GM18870 (cell line): ENCODE results near the gene LOX.

Experiments
- ATAC-seq: cut with Tn5 transposase; IDR thresholded peaks from one replicate; pipeline ENCODE4 v1.9.1; 2021; ENCODE audit warnings: moderate library complexity; ENCODE audit not compliant: unreplicated experiment

LOX gene

DNA sequence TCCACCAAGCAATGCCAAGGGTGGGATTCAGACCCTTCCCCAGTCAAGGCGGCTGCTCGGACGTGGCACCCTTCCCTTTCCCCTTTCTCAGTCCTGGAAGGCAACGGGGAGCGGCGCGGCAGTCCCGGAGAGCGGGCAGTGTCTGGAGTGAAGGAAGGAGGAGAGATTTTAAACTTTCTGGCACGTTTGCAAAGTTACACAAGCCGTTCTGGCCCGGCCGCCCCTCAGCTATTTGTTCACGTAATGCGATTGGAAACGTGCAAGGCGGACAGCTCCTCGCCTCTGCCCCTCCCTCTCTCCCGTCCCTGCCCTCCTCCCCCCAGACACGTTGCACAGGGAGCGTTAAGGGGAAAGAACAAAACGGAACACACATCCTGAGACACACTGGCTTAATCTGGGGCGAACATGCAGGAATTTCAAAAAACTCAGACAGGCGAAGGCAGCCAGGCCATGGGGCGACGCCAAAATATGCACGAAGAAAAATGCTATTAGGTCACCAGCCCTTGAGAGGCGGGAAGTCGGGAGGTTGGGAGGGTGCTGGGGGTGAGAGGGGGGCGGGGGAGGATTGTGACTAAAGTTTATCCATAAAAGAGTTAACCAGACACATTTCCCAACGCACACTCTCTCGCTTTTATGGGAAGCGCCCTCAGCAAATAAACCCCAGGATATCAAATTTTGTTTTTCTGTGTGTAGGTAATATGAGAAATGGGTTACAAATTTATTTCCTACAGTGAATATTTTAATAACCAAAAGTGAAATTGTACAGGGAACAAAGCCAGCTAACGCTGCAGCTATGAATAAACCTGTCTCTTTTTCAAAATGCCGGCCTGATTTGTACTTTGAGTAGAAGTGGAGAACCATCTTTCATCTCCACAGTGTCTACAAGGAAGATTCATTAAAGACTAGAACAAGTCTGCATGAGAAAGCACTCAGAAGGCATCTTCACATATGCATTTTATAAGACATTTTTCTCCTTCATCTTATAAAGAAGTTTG is at the start of gene LOX:
LOX (minus strand) TSS at position 144 of the 995 bp plus-strand sequence. CDS start 274 bp downstream, outside the sequence.
- no peak for ATAC-seq

- ATAC-seq = no peak
Observed at GRCh38 chr5:122126756-122127321, 48.8 kb upstream of the LOX start.

- no peak for ATAC-seq
Observed at GRCh38 chr5:122126177-122126755, 48.2 kb upstream of the LOX start.

DNA sequence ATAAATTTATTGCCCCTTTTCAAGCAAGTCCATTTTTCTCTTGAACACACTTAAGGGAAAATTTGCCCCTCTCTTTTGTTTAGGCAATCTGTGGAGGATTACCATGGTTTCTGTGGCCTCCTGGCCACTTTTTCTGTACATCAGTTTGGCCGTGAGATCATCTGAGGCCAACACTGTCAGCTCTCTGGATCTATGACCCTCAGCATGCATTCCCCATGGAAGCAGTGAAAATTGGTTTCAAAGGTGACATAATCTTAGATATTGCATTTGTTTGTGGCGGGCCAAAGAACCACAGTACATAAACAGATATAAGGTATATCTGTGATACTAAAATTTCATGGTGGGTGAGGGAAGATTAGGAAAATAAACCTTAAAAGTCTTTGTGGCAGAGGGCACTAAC is 46.7 kb upstream of the LOX start:
- ATAC-seq = no peak

DNA sequence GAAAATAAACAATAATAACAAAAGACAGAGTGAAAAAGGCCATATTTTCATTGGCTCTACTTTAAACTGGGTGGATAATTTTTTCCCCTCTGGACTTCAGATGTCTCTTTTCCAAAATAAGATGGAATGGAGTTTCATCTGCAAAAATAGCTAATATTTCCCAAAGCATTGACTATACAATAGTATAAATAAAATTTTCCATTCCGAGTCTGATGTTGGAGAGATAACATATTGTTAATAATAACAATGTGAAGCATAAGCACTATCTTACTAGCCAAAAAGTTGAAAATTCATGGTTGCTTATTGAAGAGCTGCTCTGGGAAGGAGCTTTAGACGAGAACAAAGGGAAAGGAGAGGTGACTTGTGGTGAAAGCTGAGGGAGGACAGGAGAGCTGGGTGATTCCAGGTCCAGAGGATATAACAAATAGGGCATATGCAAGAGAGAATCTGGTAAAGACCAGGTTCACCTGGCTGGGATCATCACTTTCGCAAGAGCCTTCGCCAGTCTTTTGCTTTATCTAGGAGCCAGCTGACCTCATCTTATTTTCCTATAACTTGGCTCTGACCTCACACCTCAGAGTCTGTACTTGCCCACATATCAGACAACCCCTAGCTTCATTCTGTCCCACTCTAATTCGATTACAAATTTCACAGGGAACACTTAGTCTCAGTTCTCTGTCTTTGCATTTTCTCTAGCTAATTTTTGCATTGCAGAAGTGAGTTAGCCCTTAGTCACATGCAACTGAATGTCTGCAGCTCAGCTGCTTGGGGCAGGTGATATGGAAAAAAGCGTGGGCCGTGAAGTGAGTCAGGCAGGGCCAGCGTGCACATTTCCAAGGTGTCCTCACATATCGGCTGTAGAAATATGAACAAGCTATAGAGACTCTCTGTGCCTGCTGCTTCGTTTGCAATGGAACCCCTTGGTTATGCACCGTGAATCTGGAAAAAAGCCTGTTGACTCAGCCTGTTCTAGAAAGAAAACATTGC is 43.7 kb upstream of the LOX start:
- no peak for ATAC-seq

DNA sequence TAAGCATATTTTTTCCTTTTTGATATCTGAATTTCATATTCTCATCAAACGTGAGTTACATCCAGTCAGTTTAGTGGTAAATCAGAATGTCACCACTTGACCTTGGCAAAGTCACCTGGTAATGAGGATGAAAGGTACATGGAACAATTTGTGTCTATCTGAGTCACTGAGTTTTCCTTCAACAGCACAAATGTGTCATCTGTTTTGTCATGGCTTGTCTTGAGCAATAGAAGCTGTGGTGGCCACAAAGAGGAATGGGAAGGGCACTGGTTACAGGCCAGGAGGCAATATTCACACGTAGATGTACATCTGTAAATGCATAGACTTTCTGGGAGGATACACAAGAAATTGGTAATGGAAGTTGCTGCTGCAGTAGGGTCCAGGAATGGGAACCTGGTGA is 42.9 kb upstream of the LOX start:
- ATAC-seq = no peak

DNA sequence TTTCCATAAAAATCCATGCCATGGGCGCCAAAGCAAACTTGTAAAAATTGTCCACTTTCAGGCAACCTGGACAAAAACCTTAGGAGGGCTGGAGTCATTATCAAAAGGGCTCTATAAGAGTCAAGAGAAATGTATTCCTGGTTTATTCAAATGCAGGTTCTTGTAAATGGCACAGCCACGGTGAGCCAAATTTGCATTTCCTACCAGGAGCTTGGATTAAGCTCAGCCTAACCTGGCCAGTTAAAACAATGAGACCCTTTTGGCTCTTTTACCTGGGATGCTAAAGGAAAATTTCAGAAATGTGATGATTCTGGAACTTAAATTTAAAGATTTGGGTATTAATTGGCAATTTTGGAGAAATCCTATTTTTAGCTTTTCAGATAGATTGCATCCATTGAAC is 42.4 kb upstream of the LOX start:
- no peak for ATAC-seq

GRCh38 chr5:122119205-122119604 is 41.1 kb upstream of the LOX start:
- no peak for ATAC-seq

GRCh38 chr5:122118356-122118948 is 40.4 kb upstream of the LOX start:
- ATAC-seq = no peak

DNA sequence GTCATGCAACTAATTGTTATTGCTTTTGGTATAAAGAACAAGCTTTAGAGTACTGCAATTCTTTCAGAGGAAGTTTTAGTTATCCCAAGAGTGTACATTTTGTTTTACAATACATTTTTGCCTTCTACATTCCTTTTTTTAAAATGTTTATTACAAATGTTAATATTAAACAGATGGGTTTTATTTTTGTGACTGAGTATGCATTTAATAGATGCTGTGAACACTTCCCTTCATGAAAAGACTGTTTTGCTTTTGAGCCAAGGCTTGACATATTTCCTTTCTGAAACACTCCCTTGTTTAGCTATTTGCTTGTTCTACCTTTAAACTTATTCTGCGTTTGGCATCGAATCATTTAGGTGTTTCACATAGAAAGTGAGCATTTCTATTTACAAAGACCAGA is 36.4 kb upstream of the LOX start:
- no peak for ATAC-seq

DNA sequence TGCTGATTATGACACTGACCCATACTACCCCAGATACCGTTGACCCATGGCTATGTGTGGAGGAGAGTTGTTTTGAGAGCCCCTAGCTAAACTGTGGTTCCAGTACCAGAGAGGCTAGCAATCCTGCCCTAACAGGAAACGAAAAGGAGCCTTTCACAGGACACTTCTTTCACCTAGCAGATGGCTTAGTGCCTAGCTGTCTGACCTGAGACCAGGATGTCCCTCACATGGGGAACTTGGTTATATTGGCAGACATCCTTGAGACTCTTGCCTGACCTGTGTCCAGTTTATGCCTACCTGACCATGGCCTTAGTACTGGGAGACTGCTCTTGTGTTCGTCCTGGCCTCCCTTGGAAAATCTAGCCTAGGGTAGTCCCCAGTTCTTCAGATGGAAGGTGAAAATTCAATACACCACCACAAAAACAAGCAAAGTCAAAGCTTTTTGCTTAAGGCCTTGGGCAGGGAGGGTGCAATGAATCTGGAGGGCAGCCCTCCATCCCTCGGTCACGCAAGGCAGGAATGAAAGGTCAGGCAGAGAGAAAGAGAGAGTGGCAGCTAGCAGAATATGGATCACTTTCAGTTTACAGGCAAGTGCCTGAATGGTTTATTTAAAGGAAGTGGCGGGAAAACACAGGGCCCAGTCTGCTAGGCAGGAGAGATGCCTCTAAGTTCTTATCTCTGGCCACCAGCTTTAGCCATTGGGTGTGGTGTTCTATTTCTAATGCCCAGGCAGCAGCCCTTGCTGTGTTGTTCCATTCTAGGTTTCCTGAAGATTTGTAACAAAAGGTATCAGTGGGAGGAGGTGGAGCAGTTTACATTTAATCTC is 34.9 kb upstream of the LOX start:
- ATAC-seq = no peak

- no peak for ATAC-seq
Observed at GRCh38 chr5:122112063-122112462, 34.0 kb upstream of the LOX start.

DNA sequence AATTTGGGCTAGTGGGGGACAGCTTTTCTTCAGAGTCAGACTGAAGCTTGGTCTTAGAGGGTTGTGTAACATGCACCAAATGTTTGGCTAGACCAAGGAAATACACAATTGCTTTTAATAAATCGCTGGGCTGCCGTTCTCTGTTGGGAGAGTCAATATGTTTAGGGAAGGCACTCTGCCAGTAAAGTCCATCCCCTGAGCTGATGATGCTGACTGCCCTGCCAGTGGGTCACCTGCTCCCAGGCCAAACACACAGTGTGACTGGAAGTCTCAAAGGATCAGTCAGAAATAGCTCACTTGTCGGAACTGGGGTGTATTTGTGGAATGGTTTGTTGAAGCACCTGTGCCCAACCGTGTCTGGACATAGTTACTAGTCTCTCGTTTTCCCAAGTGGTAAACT is 33.4 kb upstream of the LOX start:
- ATAC-seq = no peak

DNA sequence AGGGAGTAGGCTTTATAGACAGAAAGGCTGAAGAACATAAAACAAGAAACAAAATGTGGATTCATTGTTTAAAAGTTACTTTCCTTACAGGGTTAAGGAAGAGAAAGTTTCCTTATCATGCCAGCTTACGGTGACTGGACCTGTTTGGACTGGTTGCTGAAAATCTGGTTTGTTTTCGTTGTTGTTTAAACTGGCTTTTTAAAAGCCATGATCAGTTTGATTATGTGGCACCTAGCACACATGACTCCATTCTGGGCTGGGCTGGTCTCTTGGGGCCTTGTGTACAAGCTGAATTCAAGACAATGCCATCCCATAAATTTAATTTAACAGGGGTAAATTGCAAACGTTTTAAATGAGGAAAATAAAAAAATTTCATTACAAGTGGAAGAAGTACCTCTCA is 32.9 kb upstream of the LOX start:
- ATAC-seq = no peak

GRCh38 chr5:122107016-122107415 is 29.0 kb upstream of the LOX start:
- no peak for ATAC-seq

GRCh38 chr5:122105909-122106308 is 27.9 kb upstream of the LOX start:
- no peak for ATAC-seq

DNA sequence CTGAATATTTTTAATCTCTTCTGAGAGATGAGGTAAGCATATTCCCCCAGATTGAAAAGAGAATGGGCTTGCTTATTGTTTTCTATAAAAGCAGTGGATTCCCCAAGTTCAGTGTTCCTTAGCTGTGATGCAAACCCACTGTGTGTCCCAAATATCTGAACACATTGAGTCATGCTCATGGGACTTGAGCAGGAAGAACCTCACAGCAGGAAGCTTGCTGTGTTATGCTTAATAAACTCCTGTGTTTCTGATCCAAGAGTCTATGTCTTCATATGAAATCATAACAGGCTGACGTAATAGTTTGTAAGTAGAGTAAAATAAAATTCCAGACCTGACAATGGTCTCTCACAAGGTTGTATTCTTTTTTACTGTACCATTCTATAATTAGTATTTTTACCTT is 24.8 kb upstream of the LOX start:
- no peak for ATAC-seq

GRCh38 chr5:122101636-122102285 is 23.7 kb upstream of the LOX start:
- ATAC-seq = peak; percentile 78
